K562 (cell line): ENCODE data around the gene FAM167B. TPM values are rescaled to one million over a fixed set of nuclear protein-coding genes. Genes with fewer than 3 reads are reported as not detected.

Experiments
- CSDE1 ChIP-seq, 2 experiments: fragments of 450-650 bp; IDR thresholded peaks; 2 replicates each; pipeline ENCODE4 v1.6.1; 2016; ENCODE audit warnings: mild to moderate bottlenecking in 1 of 2
- CTBP1 ChIP-seq: fragments of 450-650 bp; IDR thresholded peaks from 2 replicates; pipeline ENCODE4 v1.6.1; 2016; ENCODE audit warnings: borderline replicate concordance
- EP400 ChIP-seq: fragments of 450-650 bp; IDR thresholded peaks from 2 replicates; pipeline ENCODE4 v1.6.1; 2017; ENCODE audit warnings: antibody characterized with exemption, mild to moderate bottlenecking, moderate library complexity
- KDM4B ChIP-seq, 2 experiments: fragments of 450-650 bp in 1 of 2; sonication (generic) in 1 of 2; IDR thresholded peaks; 2 replicates each; pipeline ENCODE4 v1.6.1; 2016 to 2017; ENCODE audit warnings: borderline replicate concordance in 2 of 2, antibody characterized with exemption in 1 of 2, low read depth in 1 of 2, mild to moderate bottlenecking in 1 of 2
- LEF1 ChIP-seq: fragments of 450-650 bp; IDR thresholded peaks from 2 replicates; pipeline ENCODE4 v1.6.1; 2016; ENCODE audit warnings: mild to moderate bottlenecking
- RFX7 ChIP-seq: fragments of 250-450 bp; sonication (Bioruptor Pico); IDR thresholded peaks from 2 replicates; pipeline ENCODE4 v1.5.1; 2021; ENCODE audit warnings: mild to moderate bottlenecking
- SMAD4 ChIP-seq: fragments of 250-450 bp; sonication (Bioruptor Pico); conservative IDR thresholded peaks from 2 replicates; pipeline ENCODE4 v1.8.0; 2021; ENCODE audit warnings: inconsistent platforms, mild to moderate bottlenecking, moderate library complexity
- SMARCA4 ChIP-seq: fragments of 450-650 bp; IDR thresholded peaks from 2 replicates; pipeline ENCODE4 v1.6.1; 2016
- SMARCE1 ChIP-seq: fragments of 450-650 bp; IDR thresholded peaks from 2 replicates; pipeline ENCODE4 v1.7.1; 2016; ENCODE audit warnings: mild to moderate bottlenecking
- TRIM28 ChIP-seq: fragments of 450-650 bp; IDR thresholded peaks from 2 replicates; pipeline ENCODE4 v1.6.1; 2017
- U2AF1 ChIP-seq: fragments of 200-400 bp; formaldehyde crosslinking; optimal IDR thresholded peaks from 2 replicates; pipeline ENCODE3; 2017; ENCODE audit warnings: mild to moderate bottlenecking, low read depth, low read length, moderate library complexity
- ZBTB7A ChIP-seq: IDR thresholded peaks from 2 replicates; pipeline ENCODE4 v1.6.1; 2011; ENCODE audit warnings: low read depth, mild to moderate bottlenecking, low read length, moderate library complexity, borderline replicate concordance; ENCODE audit not compliant: control insufficient read depth
- ZNF76 ChIP-seq: fragments of 250-450 bp; sonication (Bioruptor Pico); IDR thresholded peaks from 2 replicates; pipeline ENCODE4 v1.4.0; 2020; ENCODE audit warnings: mild to moderate bottlenecking, moderate library complexity, borderline replicate concordance
- polyA plus RNA-seq, 8 experiments: library from polyadenylated mRNA; depleted of rRNA in 4 of 8; stranded (reverse) in 5 of 8; unstranded in 3 of 8; fragments of >200 nt; fragmentation: Nextera tagmentation in 2 of 8; fragmentation: Illumina TruSeq in 1 of 8; extraction: Ambion mirVana in 2 of 8; extraction: Trizol in 1 of 8; gene quantifications; 2 replicates each; pipeline versions ENCODE4 v1.2.1 to v1.2.3, GENCODE V29; 2011 to 2014; ENCODE audit warnings: inconsistent platforms in 1 of 8, missing spikeins in 1 of 8
- total RNA-seq, 7 experiments: library from RNA; depleted of rRNA in 6 of 7; stranded (reverse); fragments of >200 nt in 6 of 7; fragmentation: Illumina TruSeq in 2 of 7; extraction: Trizol in 2 of 7; gene quantifications; 2 replicates each; pipeline versions ENCODE4 v1.2.1 to v1.2.3, GENCODE V29; 2011 to 2021; ENCODE audit warnings: low replicate concordance in 1 of 7
- TF ChIP-seq, protein P1 (sequence below): fragments of 200-800 bp; sonication (Bioruptor generic); IDR thresholded peaks from 2 replicates; pipeline ENCODE4 v1.6.1; 2017; ENCODE audit warnings: missing genetic modification characterization, missing compliant biosample characterization
- TF ChIP-seq, protein P2 (sequence below): fragments of 200-800 bp; sonication (Bioruptor generic); IDR thresholded peaks from 2 replicates; pipeline ENCODE4 v1.6.1; 2017; ENCODE audit warnings: missing genetic modification characterization, missing compliant biosample characterization
- TF ChIP-seq, protein P3 (sequence below): fragments of 450-650 bp; IDR thresholded peaks from 2 replicates; pipeline ENCODE4 v1.6.1; 2017; ENCODE audit warnings: antibody characterized with exemption
- TF ChIP-seq, protein P4 (sequence below): fragments of 250-450 bp; sonication (Bioruptor Pico); IDR thresholded peaks from 2 replicates; pipeline ENCODE4 v1.4.0; 2020

Gene FAM167B
- total and polyA plus RNA-seq, 9 of the 15 experiments (the other 6 are each of a cell fraction or from before 2014, with no cell fraction given) = not detected

DNA sequence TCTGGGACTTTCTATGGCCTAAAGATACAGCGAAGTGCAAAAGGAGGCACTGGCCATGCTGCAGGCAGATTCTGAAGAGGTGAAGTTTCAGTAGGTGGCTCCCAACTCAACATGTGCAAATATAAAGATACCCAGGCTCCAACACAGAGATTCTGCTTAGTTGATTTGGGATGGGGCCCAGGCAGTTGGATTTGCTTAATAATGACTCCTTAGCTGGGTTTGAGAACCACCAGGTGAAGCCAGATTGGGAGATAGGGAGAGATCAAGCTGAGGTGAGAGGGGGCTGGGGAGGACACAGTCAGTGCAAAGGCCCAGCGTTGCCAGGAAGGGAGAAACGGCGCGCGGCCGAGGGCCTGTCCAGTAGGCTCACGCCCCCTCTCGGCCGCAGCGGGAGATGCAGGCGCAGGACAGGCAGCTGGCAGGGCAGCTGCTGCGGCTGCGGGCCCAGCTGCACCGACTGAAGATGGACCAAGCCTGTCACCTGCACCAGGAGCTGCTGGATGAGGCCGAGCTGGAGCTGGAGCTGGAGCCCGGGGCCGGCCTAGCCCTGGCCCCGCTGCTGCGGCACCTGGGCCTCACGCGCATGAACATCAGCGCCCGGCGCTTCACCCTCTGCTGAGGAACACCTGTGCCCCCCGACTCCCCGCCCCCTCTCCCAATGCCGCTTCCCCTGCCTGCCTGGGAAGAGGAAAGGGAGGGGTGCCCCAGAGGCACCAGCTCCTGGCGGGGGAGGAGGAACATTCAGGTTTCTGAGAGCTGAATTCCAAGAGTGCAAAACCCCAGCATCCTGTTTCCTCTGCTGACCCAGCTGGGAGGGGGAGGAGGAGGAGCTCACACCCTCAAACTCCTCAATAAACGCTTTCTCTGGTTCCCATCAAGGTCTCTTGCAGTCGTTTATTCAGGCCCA is 1.2 kb downstream of the FAM167B start (continued):
- TF ChIP-seq U2AF1 = no peak
- TF ChIP-seq EP400 = peak; percentile 42; the same call in 1 of the 2 replicates
- TF ChIP-seq SMAD4 (CRISPR knock-in tag) = peak; percentile 58
- no peak for TF ChIP-seq ZNF76
- peak; percentile 83; the same call in 1 of the 2 replicates for TF ChIP-seq CTBP1
- 0 out of 2 replicates have a peak, but pooled peaks have one; percentile 73 for TF ChIP-seq TRIM28
- peak; percentile 50; the same call in 1 of the 2 replicates for TF ChIP-seq SMARCA4
- TF ChIP-seq SMARCE1 = 0 out of 2 replicates have a peak, but pooled peaks have one; percentile 33
- no peak for TF ChIP-seq LEF1
- TF ChIP-seq, protein P1, sequence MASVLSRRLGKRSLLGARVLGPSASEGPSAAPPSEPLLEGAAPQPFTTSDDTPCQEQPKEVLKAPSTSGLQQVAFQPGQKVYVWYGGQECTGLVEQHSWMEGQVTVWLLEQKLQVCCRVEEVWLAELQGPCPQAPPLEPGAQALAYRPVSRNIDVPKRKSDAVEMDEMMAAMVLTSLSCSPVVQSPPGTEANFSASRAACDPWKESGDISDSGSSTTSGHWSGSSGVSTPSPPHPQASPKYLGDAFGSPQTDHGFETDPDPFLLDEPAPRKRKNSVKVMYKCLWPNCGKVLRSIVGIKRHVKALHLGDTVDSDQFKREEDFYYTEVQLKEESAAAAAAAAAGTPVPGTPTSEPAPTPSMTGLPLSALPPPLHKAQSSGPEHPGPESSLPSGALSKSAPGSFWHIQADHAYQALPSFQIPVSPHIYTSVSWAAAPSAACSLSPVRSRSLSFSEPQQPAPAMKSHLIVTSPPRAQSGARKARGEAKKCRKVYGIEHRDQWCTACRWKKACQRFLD (CRISPR knock-in tag) = no peak
- peak in 1 of 2 experiments; percentile 36; a peak in 1 of 4 replicates for TF ChIP-seq KDM4B (IDR thresholded peaks at IDR 0.05; ENCODE audit: borderline replicate concordance in 2 of 2, low read depth in 1 of 2)
- TF ChIP-seq, protein P2, sequence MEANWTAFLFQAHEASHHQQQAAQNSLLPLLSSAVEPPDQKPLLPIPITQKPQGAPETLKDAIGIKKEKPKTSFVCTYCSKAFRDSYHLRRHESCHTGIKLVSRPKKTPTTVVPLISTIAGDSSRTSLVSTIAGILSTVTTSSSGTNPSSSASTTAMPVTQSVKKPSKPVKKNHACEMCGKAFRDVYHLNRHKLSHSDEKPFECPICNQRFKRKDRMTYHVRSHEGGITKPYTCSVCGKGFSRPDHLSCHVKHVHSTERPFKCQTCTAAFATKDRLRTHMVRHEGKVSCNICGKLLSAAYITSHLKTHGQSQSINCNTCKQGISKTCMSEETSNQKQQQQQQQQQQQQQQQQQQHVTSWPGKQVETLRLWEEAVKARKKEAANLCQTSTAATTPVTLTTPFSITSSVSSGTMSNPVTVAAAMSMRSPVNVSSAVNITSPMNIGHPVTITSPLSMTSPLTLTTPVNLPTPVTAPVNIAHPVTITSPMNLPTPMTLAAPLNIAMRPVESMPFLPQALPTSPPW = no peak
- no peak for TF ChIP-seq CSDE1 (IDR thresholded peaks at IDR 0.05)
- TF ChIP-seq, protein P3, sequence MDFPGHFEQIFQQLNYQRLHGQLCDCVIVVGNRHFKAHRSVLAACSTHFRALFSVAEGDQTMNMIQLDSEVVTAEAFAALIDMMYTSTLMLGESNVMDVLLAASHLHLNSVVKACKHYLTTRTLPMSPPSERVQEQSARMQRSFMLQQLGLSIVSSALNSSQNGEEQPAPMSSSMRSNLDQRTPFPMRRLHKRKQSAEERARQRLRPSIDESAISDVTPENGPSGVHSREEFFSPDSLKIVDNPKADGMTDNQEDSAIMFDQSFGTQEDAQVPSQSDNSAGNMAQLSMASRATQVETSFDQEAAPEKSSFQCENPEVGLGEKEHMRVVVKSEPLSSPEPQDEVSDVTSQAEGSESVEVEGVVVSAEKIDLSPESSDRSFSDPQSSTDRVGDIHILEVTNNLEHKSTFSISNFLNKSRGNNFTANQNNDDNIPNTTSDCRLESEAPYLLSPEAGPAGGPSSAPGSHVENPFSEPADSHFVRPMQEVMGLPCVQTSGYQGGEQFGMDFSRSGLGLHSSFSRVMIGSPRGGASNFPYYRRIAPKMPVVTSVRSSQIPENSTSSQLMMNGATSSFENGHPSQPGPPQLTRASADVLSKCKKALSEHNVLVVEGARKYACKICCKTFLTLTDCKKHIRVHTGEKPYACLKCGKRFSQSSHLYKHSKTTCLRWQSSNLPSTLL = no peak
- peak; percentile 62; the same call in 1 of the 2 replicates for TF ChIP-seq ZBTB7A
- TF ChIP-seq, protein P4, sequence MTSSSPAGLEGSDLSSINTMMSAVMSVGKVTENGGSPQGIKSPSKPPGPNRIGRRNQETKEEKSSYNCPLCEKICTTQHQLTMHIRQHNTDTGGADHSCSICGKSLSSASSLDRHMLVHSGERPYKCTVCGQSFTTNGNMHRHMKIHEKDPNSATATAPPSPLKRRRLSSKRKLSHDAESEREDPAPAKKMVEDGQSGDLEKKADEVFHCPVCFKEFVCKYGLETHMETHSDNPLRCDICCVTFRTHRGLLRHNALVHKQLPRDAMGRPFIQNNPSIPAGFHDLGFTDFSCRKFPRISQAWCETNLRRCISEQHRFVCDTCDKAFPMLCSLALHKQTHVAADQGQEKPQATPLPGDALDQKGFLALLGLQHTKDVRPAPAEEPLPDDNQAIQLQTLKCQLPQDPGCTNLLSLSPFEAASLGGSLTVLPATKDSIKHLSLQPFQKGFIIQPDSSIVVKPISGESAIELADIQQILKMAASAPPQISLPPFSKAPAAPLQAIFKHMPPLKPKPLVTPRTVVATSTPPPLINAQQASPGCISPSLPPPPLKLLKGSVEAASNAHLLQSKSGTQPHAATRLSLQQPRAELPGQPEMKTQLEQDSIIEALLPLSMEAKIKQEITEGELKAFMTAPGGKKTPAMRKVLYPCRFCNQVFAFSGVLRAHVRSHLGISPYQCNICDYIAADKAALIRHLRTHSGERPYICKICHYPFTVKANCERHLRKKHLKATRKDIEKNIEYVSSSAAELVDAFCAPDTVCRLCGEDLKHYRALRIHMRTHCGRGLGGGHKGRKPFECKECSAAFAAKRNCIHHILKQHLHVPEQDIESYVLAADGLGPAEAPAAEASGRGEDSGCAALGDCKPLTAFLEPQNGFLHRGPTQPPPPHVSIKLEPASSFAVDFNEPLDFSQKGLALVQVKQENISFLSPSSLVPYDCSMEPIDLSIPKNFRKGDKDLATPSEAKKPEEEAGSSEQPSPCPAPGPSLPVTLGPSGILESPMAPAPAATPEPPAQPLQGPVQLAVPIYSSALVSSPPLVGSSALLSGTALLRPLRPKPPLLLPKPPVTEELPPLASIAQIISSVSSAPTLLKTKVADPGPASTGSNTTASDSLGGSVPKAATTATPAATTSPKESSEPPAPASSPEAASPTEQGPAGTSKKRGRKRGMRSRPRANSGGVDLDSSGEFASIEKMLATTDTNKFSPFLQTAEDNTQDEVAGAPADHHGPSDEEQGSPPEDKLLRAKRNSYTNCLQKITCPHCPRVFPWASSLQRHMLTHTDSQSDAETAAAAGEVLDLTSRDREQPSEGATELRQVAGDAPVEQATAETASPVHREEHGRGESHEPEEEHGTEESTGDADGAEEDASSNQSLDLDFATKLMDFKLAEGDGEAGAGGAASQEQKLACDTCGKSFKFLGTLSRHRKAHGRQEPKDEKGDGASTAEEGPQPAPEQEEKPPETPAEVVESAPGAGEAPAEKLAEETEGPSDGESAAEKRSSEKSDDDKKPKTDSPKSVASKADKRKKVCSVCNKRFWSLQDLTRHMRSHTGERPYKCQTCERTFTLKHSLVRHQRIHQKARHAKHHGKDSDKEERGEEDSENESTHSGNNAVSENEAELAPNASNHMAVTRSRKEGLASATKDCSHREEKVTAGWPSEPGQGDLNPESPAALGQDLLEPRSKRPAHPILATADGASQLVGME (CRISPR knock-in tag) = no peak
- no peak for TF ChIP-seq RFX7 (CRISPR knock-in tag)
